IPS-NIHi11 (cell line): ENCODE measurements around the gene PLA2G2D.
A peak's percentile ranks its signal among the peaks of the same experiment; 100 is the strongest.

Experiments
- DNase-seq: peaks from one replicate; pipeline ENCODE4 v3.0.0; 2012; ENCODE audit warnings: mixed read lengths, low spot score

PLA2G2D gene

GRCh38 chr1:20119347-20119746, at the start of gene PLA2G2D:
PLA2G2D (minus strand) TSS chr1:20119536; CDS start chr1:20119498, 38 bp downstream.
- no peak for DNase-seq

GRCh38 chr1:20168564-20169491, 49.5 kb upstream of the PLA2G2D start:
- DNase-seq: no peak

- DNase-seq: no peak
Measured at GRCh38 chr1:20167126-20167525, 47.8 kb upstream of the PLA2G2D start.

GRCh38 chr1:20166051-20166450, 46.7 kb upstream of the PLA2G2D start:
- DNase-seq: no peak

- peak; percentile 53 for DNase-seq
Measured at GRCh38 chr1:20165522-20165951, 46.2 kb upstream of the PLA2G2D start.

GRCh38 chr1:20164694-20165202, 45.4 kb upstream of the PLA2G2D start:
- DNase-seq: no peak

- DNase-seq: no peak
Measured at GRCh38 chr1:20160034-20160433, 40.7 kb upstream of the PLA2G2D start.

- no peak for DNase-seq
Measured at GRCh38 chr1:20158358-20159070, 39.2 kb upstream of the PLA2G2D start.

GRCh38 chr1:20154301-20154831, 35.0 kb upstream of the PLA2G2D start:
- DNase-seq: no peak

- peak; percentile 56 for DNase-seq
Measured at GRCh38 chr1:20153000-20153418, 33.7 kb upstream of the PLA2G2D start.

- no peak for DNase-seq
Measured at GRCh38 chr1:20152599-20152930, 33.2 kb upstream of the PLA2G2D start.

GRCh38 chr1:20151906-20152598, 32.7 kb upstream of the PLA2G2D start:
- DNase-seq: peak; percentile 94

GRCh38 chr1:20150969-20151368, 31.6 kb upstream of the PLA2G2D start:
- no peak for DNase-seq

- DNase-seq: no peak
Measured at GRCh38 chr1:20150326-20150705, 31.0 kb upstream of the PLA2G2D start.

- no peak for DNase-seq
Measured at GRCh38 chr1:20149601-20150325, 30.4 kb upstream of the PLA2G2D start.

GRCh38 chr1:20148571-20149500, 29.5 kb upstream of the PLA2G2D start:
- DNase-seq: no peak

- no peak for DNase-seq
Measured at GRCh38 chr1:20147846-20148570, 28.7 kb upstream of the PLA2G2D start.

- DNase-seq: no peak
Measured at GRCh38 chr1:20143734-20144565, 24.6 kb upstream of the PLA2G2D start.

- no peak for DNase-seq
Measured at GRCh38 chr1:20143318-20143717, 24.0 kb upstream of the PLA2G2D start.
